Measurements from ENCODE around the gene TEX29.

The TEX29 gene

GRCh38 chr13:111327730-111328573 lies 7.5 kb downstream of the TEX29 start:
- no peak for DNase-seq (ENCODE audit: low read depth)
- TF ChIP-seq MYC (IDR thresholded peaks at IDR 0.05; ENCODE audit: low read depth, low read length) (no peak), POLR2A (IDR thresholded peaks at IDR 0.05; ENCODE audit: extremely low read depth, insufficient read length) (no peak), CTCF (IDR thresholded peaks at IDR 0.05; ENCODE audit: low read depth, low read length) (no peak), MAX (IDR thresholded peaks at IDR 0.05; ENCODE audit: low read depth, low read length) (no peak)
- H3K4me3 ChIP-seq (ENCODE audit: low read depth, low read length), result no peak overlapping the region

- H3K4me3 ChIP-seq (ENCODE audit: low read depth, low read length), result no peak overlapping the region
- no peak for DNase-seq (ENCODE audit: low read depth)
- TF ChIP-seq MYC (IDR thresholded peaks at IDR 0.05; ENCODE audit: low read depth, low read length) (no peak), POLR2A (IDR thresholded peaks at IDR 0.05; ENCODE audit: extremely low read depth, insufficient read length) (no peak), CTCF (IDR thresholded peaks at IDR 0.05; ENCODE audit: low read depth, low read length) (no peak), MAX (IDR thresholded peaks at IDR 0.05; ENCODE audit: low read depth, low read length) (no peak)
These were observed 8.3 kb downstream of the TEX29 start for GRCh38 chr13:111328574-111329410.

- TF ChIP-seq MAX (IDR thresholded peaks at IDR 0.05; ENCODE audit: low read depth, low read length) (no peak), MYC (IDR thresholded peaks at IDR 0.05; ENCODE audit: low read depth, low read length) (no peak), CTCF (IDR thresholded peaks at IDR 0.05; ENCODE audit: low read depth, low read length) (no peak), POLR2A (IDR thresholded peaks at IDR 0.05; ENCODE audit: extremely low read depth, insufficient read length) (no peak)
- no peak overlapping the region for H3K4me3 ChIP-seq (ENCODE audit: low read depth, low read length)
- no peak for DNase-seq (ENCODE audit: low read depth)
These were observed 9.2 kb downstream of the TEX29 start for GRCh38 chr13:111329641-111330040.

DNA sequence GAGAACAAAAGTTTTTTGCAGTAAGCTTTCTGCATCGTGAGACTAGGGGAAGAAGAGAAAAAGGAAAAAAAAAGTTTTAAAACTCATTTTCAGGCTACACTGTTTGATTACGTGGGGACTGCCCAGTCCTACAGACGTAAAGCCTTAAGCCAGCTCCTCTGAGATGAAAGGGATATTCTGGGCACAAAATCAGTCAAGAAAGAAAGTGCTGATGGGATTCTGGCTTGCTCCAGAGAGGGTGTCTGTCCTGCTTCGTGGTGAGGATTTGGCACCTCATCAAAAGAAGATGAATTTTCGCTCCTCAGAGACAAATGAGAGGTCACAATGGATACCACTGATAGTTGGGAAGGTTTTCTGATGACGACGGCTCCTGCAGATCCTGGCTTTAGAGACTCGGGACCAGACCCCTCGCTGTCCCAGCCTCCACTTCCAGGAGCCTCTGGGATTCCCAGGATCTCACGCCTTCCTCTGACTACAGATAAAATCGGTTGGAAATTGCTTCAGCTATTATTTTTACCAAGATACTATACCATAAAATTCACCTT lies 9.7 kb downstream of the TEX29 start:
- DNase-seq (ENCODE audit: low read depth), result no peak
- no peak overlapping the region for H3K4me3 ChIP-seq (ENCODE audit: low read depth, low read length)
- TF ChIP-seq POLR2A (IDR thresholded peaks at IDR 0.05; ENCODE audit: extremely low read depth, insufficient read length) (no peak), MAX (IDR thresholded peaks at IDR 0.05; ENCODE audit: low read depth, low read length) (no peak), CTCF (IDR thresholded peaks at IDR 0.05; ENCODE audit: low read depth, low read length) (no peak), MYC (IDR thresholded peaks at IDR 0.05; ENCODE audit: low read depth, low read length) (no peak)

- TF ChIP-seq MAX (IDR thresholded peaks at IDR 0.05; ENCODE audit: low read depth, low read length) (no peak), POLR2A (IDR thresholded peaks at IDR 0.05; ENCODE audit: extremely low read depth, insufficient read length) (no peak), CTCF (IDR thresholded peaks at IDR 0.05; ENCODE audit: low read depth, low read length) (no peak), MYC (IDR thresholded peaks at IDR 0.05; ENCODE audit: low read depth, low read length) (no peak)
- DNase-seq (ENCODE audit: low read depth), result no peak
- H3K4me3 ChIP-seq (ENCODE audit: low read depth, low read length), result no peak overlapping the region
These were observed 14.9 kb downstream of the TEX29 start for GRCh38 chr13:111335298-111335697.

All from NB4 (cell line).